HEK293 (cell line): ENCODE results near the gene SLC25A36.

ENCODE experiments used
- AEBP2 ChIP-seq: fragments of 450-650 bp; formaldehyde crosslinking; IDR thresholded peaks from 2 replicates; pipeline ENCODE4 v1.5.1; 2016; ENCODE audit warnings: missing biosample characterization, missing genetic modification characterization, borderline replicate concordance
- HOXC10 ChIP-seq: sonication (generic); formaldehyde crosslinking; IDR thresholded peaks from 2 replicates; pipeline ENCODE4 v1.8.1; 2023; ENCODE audit warnings: mild to moderate bottlenecking, missing genetic modification reagents
- SCRT1 ChIP-seq: fragments of 450-650 bp; formaldehyde crosslinking; IDR thresholded peaks from 2 replicates; pipeline ENCODE4 v1.5.1; 2016; ENCODE audit warnings: missing biosample characterization, missing genetic modification characterization, borderline replicate concordance
- ZBTB20 ChIP-seq: fragments of 450-650 bp; formaldehyde crosslinking; IDR thresholded peaks from 2 replicates; pipeline ENCODE4 v1.5.1; 2016; ENCODE audit warnings: missing biosample characterization, missing genetic modification characterization
- ZBTB49 ChIP-seq: fragments of 450-650 bp; formaldehyde crosslinking; IDR thresholded peaks from 2 replicates; pipeline ENCODE4 v1.5.1; 2016; ENCODE audit warnings: missing biosample characterization, missing genetic modification characterization, low read depth
- ZEB2 ChIP-seq: fragments of 450-650 bp; formaldehyde crosslinking; IDR thresholded peaks from 2 replicates; pipeline ENCODE4 v1.5.1; 2016; ENCODE audit warnings: missing biosample characterization, missing genetic modification characterization
- ZFHX2 ChIP-seq: fragments of 450-650 bp; formaldehyde crosslinking; conservative IDR thresholded peaks from 2 replicates; pipeline ENCODE4 v1.5.1; 2016; ENCODE audit warnings: missing biosample characterization, missing genetic modification characterization
- ZFP3 ChIP-seq: fragments of 450-650 bp; formaldehyde crosslinking; IDR thresholded peaks from 2 replicates; pipeline ENCODE4 v1.5.1; 2016; ENCODE audit warnings: low read depth, missing biosample characterization, missing genetic modification characterization
- ZNF157 ChIP-seq: fragments of 450-650 bp; formaldehyde crosslinking; IDR thresholded peaks from 2 replicates; pipeline ENCODE4 v1.5.1; 2016; ENCODE audit warnings: missing biosample characterization, missing genetic modification characterization
- ZNF18 ChIP-seq: fragments of 450-650 bp; formaldehyde crosslinking; IDR thresholded peaks from 2 replicates; pipeline ENCODE4 v1.5.1; 2016; ENCODE audit warnings: missing biosample characterization, missing genetic modification characterization
- ZNF184 ChIP-seq: fragments of 450-650 bp; IDR thresholded peaks from 2 replicates; pipeline ENCODE4 v1.5.1; 2018; ENCODE audit warnings: missing biosample characterization, mild to moderate bottlenecking, missing genetic modification characterization
- ZNF248 ChIP-seq: fragments of 450-650 bp; formaldehyde crosslinking; IDR thresholded peaks from 2 replicates; pipeline ENCODE4 v1.5.1; 2017; ENCODE audit warnings: missing biosample characterization, missing genetic modification characterization
- ZNF302 ChIP-seq: fragments of 450-650 bp; formaldehyde crosslinking; IDR thresholded peaks from 2 replicates; pipeline ENCODE4 v1.5.1; 2016; ENCODE audit warnings: missing biosample characterization, missing genetic modification characterization, low read depth
- ZNF398 ChIP-seq: fragments of 450-650 bp; formaldehyde crosslinking; IDR thresholded peaks from 2 replicates; pipeline ENCODE4 v1.5.1; 2017; ENCODE audit warnings: missing biosample characterization, missing genetic modification characterization
- ZNF404 ChIP-seq: fragments of 450-650 bp; formaldehyde crosslinking; IDR thresholded peaks from 2 replicates; pipeline ENCODE4 v1.5.1; 2017; ENCODE audit warnings: missing biosample characterization, missing genetic modification characterization
- ZNF449 ChIP-seq: fragments of 450-650 bp; formaldehyde crosslinking; IDR thresholded peaks from 2 replicates; pipeline ENCODE4 v1.5.1; 2017; ENCODE audit warnings: missing biosample characterization, mild to moderate bottlenecking, missing genetic modification characterization, moderate library complexity
- ZNF510 ChIP-seq: fragments of 450-650 bp; formaldehyde crosslinking; IDR thresholded peaks from 2 replicates; pipeline ENCODE4 v1.5.1; 2018; ENCODE audit warnings: mild to moderate bottlenecking, missing genetic modification characterization, missing biosample characterization; ENCODE audit not compliant: insufficient replicate concordance
- ZNF529 ChIP-seq: fragments of 450-650 bp; formaldehyde crosslinking; IDR thresholded peaks from 2 replicates; pipeline ENCODE4 v1.5.1; 2017; ENCODE audit warnings: missing genetic modification characterization, missing biosample characterization; ENCODE audit not compliant: insufficient replicate concordance
- ZNF548 ChIP-seq: fragments of 450-650 bp; formaldehyde crosslinking; IDR thresholded peaks from 2 replicates; pipeline ENCODE4 v1.5.1; 2016; ENCODE audit warnings: missing biosample characterization, missing genetic modification characterization
- ZNF549 ChIP-seq: fragments of 450-650 bp; IDR thresholded peaks from 2 replicates; pipeline ENCODE4 v1.5.1; 2018; ENCODE audit warnings: missing biosample characterization, missing genetic modification characterization, mild to moderate bottlenecking, inconsistent platforms, moderate library complexity
- ZNF558 ChIP-seq: fragments of 450-650 bp; formaldehyde crosslinking; IDR thresholded peaks from 2 replicates; pipeline ENCODE4 v1.5.1; 2016; ENCODE audit warnings: missing biosample characterization, missing genetic modification characterization
- ZNF571 ChIP-seq: fragments of 450-650 bp; formaldehyde crosslinking; IDR thresholded peaks from 2 replicates; pipeline ENCODE4 v1.5.0; 2017; ENCODE audit warnings: missing biosample characterization, missing genetic modification characterization
- ZNF596 ChIP-seq: fragments of 450-650 bp; IDR thresholded peaks from 2 replicates; pipeline ENCODE4 v1.5.0; 2018; ENCODE audit warnings: missing biosample characterization, mild to moderate bottlenecking, missing genetic modification characterization, moderate library complexity
- ZNF624 ChIP-seq: fragments of 450-650 bp; formaldehyde crosslinking; IDR thresholded peaks from 2 replicates; pipeline ENCODE4 v1.5.1; 2017; ENCODE audit warnings: missing biosample characterization, missing genetic modification characterization
- ZNF747 ChIP-seq: fragments of 450-650 bp; formaldehyde crosslinking; IDR thresholded peaks from 2 replicates; pipeline ENCODE4 v1.5.1; 2016; ENCODE audit warnings: missing biosample characterization, missing genetic modification characterization
- ZNF791 ChIP-seq: fragments of 450-650 bp; formaldehyde crosslinking; IDR thresholded peaks from 2 replicates; pipeline ENCODE4 v1.5.1; 2016; ENCODE audit warnings: missing biosample characterization, missing genetic modification characterization
- ZSCAN18 ChIP-seq: fragments of 450-650 bp; formaldehyde crosslinking; IDR thresholded peaks from 2 replicates; pipeline ENCODE4 v1.5.1; 2016; ENCODE audit warnings: missing biosample characterization, missing genetic modification characterization

SLC25A36 gene

GRCh38 chr3:140941434-140942220, at the start of gene SLC25A36 (continued):
- TF ChIP-seq ZNF404 (tag by site-specific recombination) (no peak), ZFHX2 (tag by site-specific recombination) (peak; percentile 87), AEBP2 (tag by site-specific recombination) (no peak), ZNF791 (tag by site-specific recombination) (no peak), ZSCAN18 (tag by site-specific recombination) (no peak), ZNF18 (tag by site-specific recombination) (no peak), ZNF157 (tag by site-specific recombination) (no peak), ZNF624 (no peak), ZBTB49 (tag by site-specific recombination) (no peak), ZNF529 (tag by site-specific recombination) (no peak), ZNF248 (no peak), ZNF596 (tag by site-specific recombination) (no peak), ZNF747 (no peak), ZNF558 (tag by site-specific recombination) (no peak), ZNF398 (tag by site-specific recombination) (no peak; the same call in 1 of the 2 replicates), ZNF302 (tag by site-specific recombination) (no peak), ZNF549 (no peak), ZNF184 (tag by site-specific recombination) (no peak), ZNF548 (no peak), ZNF510 (tag by site-specific recombination) (no peak), ZNF449 (tag by site-specific recombination) (no peak), ZBTB20 (tag by site-specific recombination) (no peak), ZFP3 (tag by site-specific recombination) (no peak), ZEB2 (tag by site-specific recombination) (peak; percentile 87), ZNF571 (tag by site-specific recombination) (no peak), HOXC10 (CRISPR knock-in tag) (0 out of 2 replicates have a peak, but pooled peaks have one; percentile 23), SCRT1 (tag by site-specific recombination) (no peak)
